SU-DHL-6 (cell line): ENCODE data around the gene WDR82.

Source experiments
- H2AFZ ChIP-seq: fragments of 200-600 bp; sonication (generic); 2 replicates; pipeline ENCODE4 v1.6.1; 2014; ENCODE audit warnings: low read depth, mild to moderate bottlenecking, moderate library complexity, mixed read lengths, antibody characterized with exemption, low read length; ENCODE audit not compliant: severe bottlenecking
- H3F3A ChIP-seq: fragments of 200-600 bp; shearing (Covaris generic); 2 replicates; pipeline ENCODE4 v1.6.0; 2016; ENCODE audit warnings: antibody characterized with exemption, mild to moderate bottlenecking; ENCODE audit not compliant: insufficient read depth
- H3K27ac ChIP-seq: fragments of 200-600 bp; sonication (generic); 2 replicates; pipeline ENCODE4 v1.5.1; 2016; ENCODE audit warnings: low read depth, mild to moderate bottlenecking, low read length, moderate library complexity, mixed read lengths
- H3K27me3 ChIP-seq: fragments of 200-600 bp; sonication (generic), shearing (Covaris generic); 2 replicates; pipeline ENCODE4 v1.6.0; 2014; ENCODE audit warnings: mild to moderate bottlenecking, low read length
- H3K36me3 ChIP-seq: fragments of 200-600 bp; sonication (generic); 2 replicates; pipeline ENCODE4 v1.6.1; 2014; ENCODE audit warnings: mild to moderate bottlenecking, low read length, mixed read lengths
- H3K4me2 ChIP-seq: fragments of 300-600, 200-600 bp; shearing (Covaris generic), sonication (generic); 2 replicates; pipeline ENCODE4 v1.6.0; 2014; ENCODE audit warnings: low read length, low read depth, mild to moderate bottlenecking; ENCODE audit not compliant: poor library complexity, severe bottlenecking
- H3K4me3 ChIP-seq: fragments of 200-600 bp; sonication (generic); 2 replicates; pipeline ENCODE4 v1.5.1; 2014; ENCODE audit warnings: antibody characterized with exemption, low read length, mild to moderate bottlenecking, mixed read lengths; ENCODE audit not compliant: insufficient read depth, poor library complexity, severe bottlenecking
- H3K79me2 ChIP-seq: fragments of 200-600 bp; sonication (generic); 2 replicates; pipeline ENCODE4 v1.6.1; 2014; ENCODE audit warnings: mild to moderate bottlenecking, low read length, moderate library complexity; ENCODE audit not compliant: insufficient read depth
- H3K9ac ChIP-seq: fragments of 200-600 bp; sonication (generic); 2 replicates; pipeline ENCODE4 v1.7.0; 2014; ENCODE audit warnings: mild to moderate bottlenecking, low read length
- H3K9me2 ChIP-seq: fragments of 200-600 bp; sonication (generic); replicated peaks from 2 replicates; pipeline ENCODE4 v1.6.1; 2014; ENCODE audit warnings: low read length; ENCODE audit not compliant: insufficient read depth
- H3K9me3 ChIP-seq: fragments of 200-600 bp; sonication (generic); 2 replicates; pipeline ENCODE4 v1.6.1; 2014; ENCODE audit warnings: low read length, mixed read lengths; ENCODE audit not compliant: insufficient read depth
- H4K20me1 ChIP-seq: fragments of 200-600 bp; sonication (generic); 2 replicates; pipeline ENCODE4 v1.6.1; 2014; ENCODE audit warnings: low read depth, mild to moderate bottlenecking, antibody characterized with exemption, low read length, moderate library complexity, mixed read lengths
- EZH2phosphoT487 ChIP-seq: fragments of 200-600 bp; sonication (generic), shearing (Covaris generic); conservative IDR thresholded peaks from 2 replicates; pipeline ENCODE4 v1.6.1; 2018; ENCODE audit warnings: mild to moderate bottlenecking, antibody characterized with exemption, low read length, moderate library complexity, mixed read lengths
- TF ChIP-seq, protein P1 (sequence below): fragments of 200-600 bp; sonication (generic); IDR thresholded peaks from one replicate; pipeline ENCODE4 v1.5.1; 2017; ENCODE audit warnings: antibody characterized with exemption, mild to moderate bottlenecking, low read length, moderate library complexity; ENCODE audit not compliant: insufficient read depth, poor library complexity, severe bottlenecking

The WDR82 gene

GRCh38 chr3:52294320-52295150 lies 16.1 kb upstream of the WDR82 start:
- Histone ChIP-seq H4K20me1 (no peaks in the 10 kb centered on the region), H3K9me2 (no peaks in the 10 kb centered on the region), H3K4me2 (no peak overlapping the region), H3K4me3 (no peak overlapping the region), H3K36me3 (no peaks in the 10 kb centered on the region), H3K79me2 (no peaks in the 10 kb centered on the region), H3F3A (no peaks in the 10 kb centered on the region), H2AFZ (no peak overlapping the region), H3K27me3 (no peaks in the 10 kb centered on the region), H3K9me3 (no peaks in the 10 kb centered on the region), H3K27ac (no peak overlapping the region), H3K9ac (no peak overlapping the region)
- TF ChIP-seq EZH2phosphoT487: no peak
- TF ChIP-seq, protein P1, sequence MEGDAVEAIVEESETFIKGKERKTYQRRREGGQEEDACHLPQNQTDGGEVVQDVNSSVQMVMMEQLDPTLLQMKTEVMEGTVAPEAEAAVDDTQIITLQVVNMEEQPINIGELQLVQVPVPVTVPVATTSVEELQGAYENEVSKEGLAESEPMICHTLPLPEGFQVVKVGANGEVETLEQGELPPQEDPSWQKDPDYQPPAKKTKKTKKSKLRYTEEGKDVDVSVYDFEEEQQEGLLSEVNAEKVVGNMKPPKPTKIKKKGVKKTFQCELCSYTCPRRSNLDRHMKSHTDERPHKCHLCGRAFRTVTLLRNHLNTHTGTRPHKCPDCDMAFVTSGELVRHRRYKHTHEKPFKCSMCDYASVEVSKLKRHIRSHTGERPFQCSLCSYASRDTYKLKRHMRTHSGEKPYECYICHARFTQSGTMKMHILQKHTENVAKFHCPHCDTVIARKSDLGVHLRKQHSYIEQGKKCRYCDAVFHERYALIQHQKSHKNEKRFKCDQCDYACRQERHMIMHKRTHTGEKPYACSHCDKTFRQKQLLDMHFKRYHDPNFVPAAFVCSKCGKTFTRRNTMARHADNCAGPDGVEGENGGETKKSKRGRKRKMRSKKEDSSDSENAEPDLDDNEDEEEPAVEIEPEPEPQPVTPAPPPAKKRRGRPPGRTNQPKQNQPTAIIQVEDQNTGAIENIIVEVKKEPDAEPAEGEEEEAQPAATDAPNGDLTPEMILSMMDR: no peak

DNA sequence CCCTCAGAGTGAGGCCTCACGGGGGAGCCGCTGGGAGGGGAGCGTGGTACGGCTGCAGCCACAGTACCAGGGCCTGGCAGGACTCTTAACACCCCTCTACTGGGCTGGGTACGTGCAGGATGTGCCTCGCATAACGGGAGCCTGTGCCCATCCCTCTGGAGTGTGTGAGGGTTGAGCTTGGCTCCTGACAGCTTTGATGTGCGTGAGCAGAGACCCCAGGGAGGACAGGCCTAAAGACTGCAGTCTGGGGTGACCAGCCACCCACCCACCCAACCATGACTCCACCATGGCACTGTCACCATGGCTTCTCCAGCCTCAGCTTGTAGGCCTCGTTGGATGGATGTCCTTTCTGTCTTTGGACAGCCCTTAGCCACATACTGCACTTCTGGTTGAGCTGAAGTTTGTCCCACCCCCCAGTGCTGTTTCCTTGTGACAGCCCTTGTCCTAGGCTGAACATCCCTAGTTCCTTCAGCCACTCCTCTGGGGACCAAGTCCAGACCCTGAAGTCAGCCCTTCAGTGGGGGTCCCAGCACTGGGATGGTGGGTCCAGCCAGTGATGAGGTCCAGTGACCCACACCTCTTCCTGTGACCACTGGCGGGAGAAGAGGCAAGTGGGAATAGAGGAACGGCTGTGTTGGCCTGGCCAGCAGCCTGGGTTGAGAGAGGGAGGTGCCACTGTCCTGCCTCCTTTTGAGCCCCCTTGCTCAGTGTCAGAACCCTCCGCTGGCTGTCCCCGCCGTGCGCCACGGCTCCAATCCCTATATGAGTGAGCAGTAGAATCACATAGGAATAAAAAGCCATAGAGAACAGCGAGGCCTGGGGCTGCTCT lies 15.3 kb upstream of the WDR82 start:
- Histone ChIP-seq H3K9me2 (no peaks in the 10 kb centered on the region), H3K4me3 (no peak overlapping the region), H3K27me3 (no peaks in the 10 kb centered on the region), H3K27ac (no peak overlapping the region), H3K79me2 (no peaks in the 10 kb centered on the region), H3K9ac (no peak overlapping the region), H2AFZ (no peak overlapping the region), H3F3A (no peaks in the 10 kb centered on the region), H3K36me3 (no peaks in the 10 kb centered on the region), H4K20me1 (no peaks in the 10 kb centered on the region), H3K9me3 (no peaks in the 10 kb centered on the region), H3K4me2 (no peak overlapping the region)
- no peak for TF ChIP-seq EZH2phosphoT487
- TF ChIP-seq, protein P1: no peak

DNA sequence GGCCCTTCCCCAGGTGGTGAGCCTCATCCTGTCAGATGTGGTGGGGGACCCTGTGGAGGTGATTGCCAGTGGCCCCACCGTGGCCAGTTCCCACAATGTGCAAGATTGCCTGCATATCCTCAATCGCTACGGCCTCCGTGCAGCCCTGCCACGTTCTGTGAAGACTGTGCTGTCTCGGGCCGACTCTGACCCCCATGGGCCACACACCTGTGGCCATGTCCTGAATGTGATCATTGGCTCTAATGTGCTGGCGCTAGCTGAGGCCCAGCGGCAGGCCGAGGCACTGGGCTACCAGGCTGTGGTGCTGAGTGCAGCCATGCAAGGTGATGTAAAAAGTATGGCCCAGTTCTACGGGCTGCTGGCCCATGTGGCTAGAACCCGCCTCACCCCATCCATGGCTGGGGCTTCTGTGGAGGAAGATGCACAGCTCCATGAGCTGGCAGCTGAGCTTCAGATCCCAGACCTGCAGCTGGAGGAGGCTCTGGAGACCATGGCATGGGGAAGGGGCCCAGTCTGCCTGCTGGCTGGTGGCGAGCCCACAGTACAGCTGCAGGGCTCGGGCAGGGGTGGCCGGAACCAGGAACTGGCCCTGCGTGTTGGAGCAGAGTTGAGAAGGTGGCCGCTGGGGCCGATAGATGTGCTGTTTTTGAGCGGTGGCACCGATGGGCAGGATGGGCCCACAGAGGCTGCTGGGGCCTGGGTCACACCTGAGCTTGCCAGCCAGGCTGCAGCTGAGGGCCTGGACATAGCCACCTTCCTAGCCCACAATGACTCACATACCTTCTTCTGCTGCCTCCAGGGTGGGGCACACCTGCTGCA lies 14.0 kb upstream of the WDR82 start:
- Histone ChIP-seq H3K4me2 (no peak overlapping the region), H3K79me2 (no peaks in the 10 kb centered on the region), H3K27me3 (no peaks in the 10 kb centered on the region), H3F3A (no peaks in the 10 kb centered on the region), H3K36me3 (no peaks in the 10 kb centered on the region), H3K27ac (no peak overlapping the region), H3K9ac (no peak overlapping the region), H3K4me3 (no peak overlapping the region), H3K9me3 (no peaks in the 10 kb centered on the region), H3K9me2 (no peaks in the 10 kb centered on the region), H2AFZ (no peak overlapping the region), H4K20me1 (no peaks in the 10 kb centered on the region)
- TF ChIP-seq, protein P1: no peak
- TF ChIP-seq EZH2phosphoT487: no peak
